CD14-positive monocyte (primary cell): ENCODE results near the gene UHRF1. TPM values are rescaled to one million over a fixed set of nuclear protein-coding genes. Genes with fewer than 3 reads are reported as not detected.

ENCODE experiments used
- DNase-seq, 3 donors: peaks; one replicate each; pipeline ENCODE4 v3.0.0-alpha.2; 2011 to 2022
- H2AFZ ChIP-seq: 2 replicates; pipeline ENCODE4 v1.6.0; 2012; ENCODE audit warnings: mild to moderate bottlenecking, low read depth, low read length, inconsistent platforms; ENCODE audit not compliant: insufficient read depth, poor library complexity, severe bottlenecking
- H3K27ac ChIP-seq, 2 donors: 1 replicate in 1 of 2; 2 replicates in 1 of 2; pipeline ENCODE4 v1.5.1; 2012 to 2013; ENCODE audit warnings: low read length in 2 of 2, control low read depth in 1 of 2, inconsistent platforms in 1 of 2, low read depth in 1 of 2, mild to moderate bottlenecking in 1 of 2
- H3K27me3 ChIP-seq, 2 donors: one replicate each; pipeline versions ENCODE4 v1.6.0 to v1.6.1; 2011 to 2013; ENCODE audit warnings: low read length in 2 of 2; ENCODE audit not compliant: control insufficient read depth in 2 of 2, insufficient read depth in 2 of 2
- H3K36me3 ChIP-seq, 2 donors: replicated peaks in 1 of 2; 1 replicate in 1 of 2; 2 replicates in 1 of 2; pipeline versions ENCODE4 v1.5.1 to v1.6.1; 2012 to 2013; ENCODE audit warnings: low read length in 2 of 2, control low read depth in 1 of 2, inconsistent platforms in 1 of 2, mild to moderate bottlenecking in 1 of 2; ENCODE audit not compliant: insufficient read depth in 2 of 2, control insufficient read depth in 1 of 2
- H3K4me1 ChIP-seq, 2 donors: 1 replicate in 1 of 2; 2 replicates in 1 of 2; pipeline versions ENCODE4 v1.5.1 to v1.6.1; 2012 to 2013; ENCODE audit warnings: low read length in 2 of 2, control low read depth in 1 of 2, inconsistent platforms in 1 of 2, mild to moderate bottlenecking in 1 of 2, moderate library complexity in 1 of 2; ENCODE audit not compliant: insufficient read depth in 2 of 2, control insufficient read depth in 1 of 2
- H3K4me2 ChIP-seq: replicated peaks from 2 replicates; pipeline ENCODE3; 2012; ENCODE audit warnings: low read length, moderate library complexity, mild to moderate bottlenecking; ENCODE audit not compliant: poor library complexity, severe bottlenecking; ENCODE audit errors: extremely low read depth
- H3K4me3 ChIP-seq, 3 experiments: fragments of 200-600 bp in 1 of 3; sonication (generic) in 1 of 3; replicated peaks in 1 of 3; 1 replicate in 2 of 3; 2 replicates in 1 of 3; pipeline ENCODE4 v1.5.1; 2011 to 2013; ENCODE audit warnings: low read length in 3 of 3, mild to moderate bottlenecking in 3 of 3, control low read depth in 2 of 3, low read depth in 2 of 3, inconsistent platforms in 1 of 3, moderate library complexity in 1 of 3
- H3K79me2 ChIP-seq: 2 replicates; pipeline ENCODE4 v1.6.0; 2012; ENCODE audit warnings: mild to moderate bottlenecking, control low read depth, inconsistent platforms, low read length, moderate library complexity; ENCODE audit not compliant: insufficient read depth
- H3K9ac ChIP-seq: 2 replicates; pipeline ENCODE4 v1.6.0; 2017; ENCODE audit warnings: low read length, mild to moderate bottlenecking; ENCODE audit not compliant: insufficient read depth, poor library complexity, severe bottlenecking
- H3K9me3 ChIP-seq, 2 donors: replicated peaks in 1 of 2; 1 replicate in 1 of 2; 2 replicates in 1 of 2; pipeline versions ENCODE4 v1.5.1 to v1.6.1; 2012 to 2013; ENCODE audit warnings: low read length in 2 of 2, control low read depth in 1 of 2; ENCODE audit not compliant: control insufficient read depth in 1 of 2, insufficient read depth in 1 of 2
- H4K20me1 ChIP-seq: 2 replicates; pipeline ENCODE4 v1.6.0; 2012; ENCODE audit warnings: mild to moderate bottlenecking, low read length, control low read depth, moderate library complexity; ENCODE audit not compliant: insufficient read depth
- H3K27ac Mint-ChIP-seq, 7 donors: one replicate each; pipeline ENCODE4 v1.8.0; 2020; ENCODE audit warnings: mild to moderate bottlenecking in 7 of 7, mixed read lengths in 7 of 7, moderate library complexity in 6 of 7, inconsistent platforms in 2 of 7
- H3K27me3 Mint-ChIP-seq, 3 donors: one replicate each; pipeline ENCODE4 v1.8.0; 2021 to 2022; ENCODE audit warnings: low read depth in 3 of 3, mild to moderate bottlenecking in 3 of 3, mixed read lengths in 3 of 3, moderate library complexity in 3 of 3, inconsistent platforms in 1 of 3
- H3K36me3 Mint-ChIP-seq, 2 donors: one replicate each; pipeline ENCODE4 v1.8.0; 2020; ENCODE audit warnings: mixed read lengths in 2 of 2, inconsistent platforms in 1 of 2, mild to moderate bottlenecking in 1 of 2
- H3K4me1 Mint-ChIP-seq: one replicate; pipeline ENCODE4 v1.8.0; 2020; ENCODE audit warnings: mild to moderate bottlenecking, mixed read lengths
- H3K4me3 Mint-ChIP-seq, 2 donors: one replicate each; pipeline ENCODE4 v1.8.0; 2020; ENCODE audit warnings: mild to moderate bottlenecking in 2 of 2, mixed read lengths in 2 of 2, moderate library complexity in 1 of 2
- H3K9me3 Mint-ChIP-seq, 7 donors: one replicate each; pipeline ENCODE4 v1.8.0; 2020 to 2022; ENCODE audit warnings: mixed read lengths in 7 of 7, mild to moderate bottlenecking in 6 of 7, moderate library complexity in 6 of 7, inconsistent platforms in 2 of 7
- WGBS: methylation state at CpG from one replicate; pipeline ENCODE4 v1.1.5; 2013; ENCODE audit warnings: missing lambda C conversion rate; ENCODE audit not compliant: insufficient coverage; 5-methylcytosine and 5-hydroxymethylcytosine counted together
- intact Hi-C, 2 donors: fragments of 100-400 bp; cut with micrococcal nuclease; formaldehyde crosslinking; loops; one replicate each; pipeline versions ENCODE4 v1.15.0 to v1.15.1; 2023
- polyA plus RNA-seq, 3 donors: library from polyadenylated mRNA; depleted of rRNA in 1 of 3; unstranded in 2 of 3; stranded (reverse) in 1 of 3; fragments of 300-500 nt in 2 of 3; fragments of >200 nt in 1 of 3; fragmentation: Illumina TruSeq in 2 of 3; gene quantifications; 1 replicate in 2 of 3; 2 replicates in 1 of 3; pipeline ENCODE4 v1.2.3, GENCODE V29; 2012 to 2021
- TF ChIP-seq, protein P1 (sequence below): fragments of 200-600 bp; IDR thresholded peaks from one replicate; pipeline ENCODE4 v1.8.0; 2022; ENCODE audit warnings: antibody characterized with exemption, mild to moderate bottlenecking

The UHRF1 gene
- polyA plus RNA-seq, 3 donors: 0.06 to 0.77 (median 0.63) TPM

DNA sequence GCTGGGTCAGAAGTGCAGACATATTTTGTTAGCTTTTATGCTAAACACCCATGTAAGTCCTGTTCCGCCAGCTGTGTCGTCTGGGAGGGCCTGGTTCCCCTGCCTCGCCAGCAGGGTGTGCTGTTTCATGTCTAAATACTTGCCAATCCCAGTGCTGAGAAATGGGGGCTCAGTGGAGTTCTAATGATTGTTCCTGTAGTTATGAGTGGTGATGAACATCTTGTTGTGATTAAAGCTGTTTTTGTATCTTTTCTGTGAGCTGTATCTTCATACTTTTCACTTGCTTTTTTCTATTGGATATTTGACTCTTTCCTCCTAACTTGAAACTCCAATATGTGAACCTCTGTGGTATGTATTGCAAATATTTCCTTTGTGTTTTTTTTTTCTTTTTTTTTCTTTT, 92.3 kb downstream of the UHRF1 start:
- Histone ChIP-seq H3K9me3 (no peaks in the 10 kb centered on the region), H3K9ac (no peak overlapping the region), H3K79me2 (peaks cover 81% of the 10 kb centered on the region), H3K4me1 (no peaks in the 10 kb centered on the region), H3K4me3 (no peak overlapping the region), H3K36me3 (peaks cover 7 to 35% of the 10 kb centered on the region in 2 donors), H4K20me1 (peaks cover 100% of the 10 kb centered on the region), H3K27me3 (no peaks in the 10 kb centered on the region), H2AFZ (no peak overlapping the region), H3K4me2 (no peak overlapping the region), H3K27ac (no peak overlapping the region)
- H3K27ac Mint-ChIP-seq: no peak overlapping the region
- peak; percentile 13 to 20 (median 19) for DNase-seq
- peaks cover 19 to 43% of the 10 kb centered on the region in 2 donors for H3K36me3 Mint-ChIP-seq
- TF ChIP-seq, protein P1, sequence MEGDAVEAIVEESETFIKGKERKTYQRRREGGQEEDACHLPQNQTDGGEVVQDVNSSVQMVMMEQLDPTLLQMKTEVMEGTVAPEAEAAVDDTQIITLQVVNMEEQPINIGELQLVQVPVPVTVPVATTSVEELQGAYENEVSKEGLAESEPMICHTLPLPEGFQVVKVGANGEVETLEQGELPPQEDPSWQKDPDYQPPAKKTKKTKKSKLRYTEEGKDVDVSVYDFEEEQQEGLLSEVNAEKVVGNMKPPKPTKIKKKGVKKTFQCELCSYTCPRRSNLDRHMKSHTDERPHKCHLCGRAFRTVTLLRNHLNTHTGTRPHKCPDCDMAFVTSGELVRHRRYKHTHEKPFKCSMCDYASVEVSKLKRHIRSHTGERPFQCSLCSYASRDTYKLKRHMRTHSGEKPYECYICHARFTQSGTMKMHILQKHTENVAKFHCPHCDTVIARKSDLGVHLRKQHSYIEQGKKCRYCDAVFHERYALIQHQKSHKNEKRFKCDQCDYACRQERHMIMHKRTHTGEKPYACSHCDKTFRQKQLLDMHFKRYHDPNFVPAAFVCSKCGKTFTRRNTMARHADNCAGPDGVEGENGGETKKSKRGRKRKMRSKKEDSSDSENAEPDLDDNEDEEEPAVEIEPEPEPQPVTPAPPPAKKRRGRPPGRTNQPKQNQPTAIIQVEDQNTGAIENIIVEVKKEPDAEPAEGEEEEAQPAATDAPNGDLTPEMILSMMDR: peak; percentile 72
- H3K4me3 Mint-ChIP-seq: no peak overlapping the region
- intact Hi-C loops: no loop called here
- WGBS: 40% methylated on average over 1 of the region's 3 CpGs
- peaks cover 0 to 3% (median 1%) of the 10 kb centered on the region in 3 donors for H3K27me3 Mint-ChIP-seq
- no peaks in the 10 kb centered on the region for H3K4me1 Mint-ChIP-seq
- peaks cover 0 to 3% (median 0%) of the 10 kb centered on the region in 7 donors for H3K9me3 Mint-ChIP-seq

GRCh38 chr19:5002143-5002542, 92.8 kb downstream of the UHRF1 start:
- Histone ChIP-seq H3K79me2 (peaks cover 81% of the 10 kb centered on the region), H3K9me3 (no peaks in the 10 kb centered on the region), H3K4me2 (no peak overlapping the region), H4K20me1 (peaks cover 100% of the 10 kb centered on the region), H2AFZ (no peak overlapping the region), H3K4me3 (no peak overlapping the region), H3K4me1 (no peaks in the 10 kb centered on the region), H3K27me3 (no peaks in the 10 kb centered on the region), H3K27ac (no peak overlapping the region), H3K36me3 (peaks cover 4 to 30% of the 10 kb centered on the region in 2 donors), H3K9ac (no peak overlapping the region)
- peaks cover 16 to 38% of the 10 kb centered on the region in 2 donors for H3K36me3 Mint-ChIP-seq
- H3K27me3 Mint-ChIP-seq: peaks cover 0 to 3% (median 1%) of the 10 kb centered on the region in 3 donors
- TF ChIP-seq, protein P1: no peak
- DNase-seq: no peak
- peaks cover 0 to 3% (median 0%) of the 10 kb centered on the region in 7 donors for H3K9me3 Mint-ChIP-seq
- 100% methylated on average over 2 of the region's 4 CpGs for WGBS
- intact Hi-C loops: no loop called here
- no peak overlapping the region for H3K4me3 Mint-ChIP-seq
- no peaks in the 10 kb centered on the region for H3K4me1 Mint-ChIP-seq
- H3K27ac Mint-ChIP-seq: peak overlapping the region in 3 of 7 donors; percentile 21 to 83 (median 47)
